GM11168 (cell line): ENCODE data around the gene GATAD1.
"Not testable (repeated sequence)": the region's sequence is repeated elsewhere in the genome, so short reads cannot be mapped to it uniquely, and the experiment has no call there.

Experiments used
- in situ Hi-C: fragments of 300-500 bp; cut with MboI; formaldehyde crosslinking; loops from one replicate; pipeline ENCODE4 v1.12.0; 2022; ENCODE audit warnings: low sequenced_read_pairs; ENCODE audit not compliant: unreplicated experiment

GATAD1 gene

GRCh38 chr7:92447345-92448204 lies at the start of gene GATAD1:
TSS of gene GATAD1 (plus strand) at chr7:92447482. CDS start at chr7:92447730, 248 bp downstream.
- in situ Hi-C loops, result no loop called here

- in situ Hi-C loops, result no loop called here
Observed at GRCh38 chr7:92397542-92397941, 49.7 kb upstream of the GATAD1 start.

GRCh38 chr7:92400013-92400412 lies 47.3 kb upstream of the GATAD1 start:
- in situ Hi-C loops, result no loop called here

- in situ Hi-C loops, result no loop called here
Observed at GRCh38 chr7:92402920-92403759, 44.1 kb upstream of the GATAD1 start.

GRCh38 chr7:92403760-92404074 lies 43.6 kb upstream of the GATAD1 start:
- in situ Hi-C loops, result no loop called here

- in situ Hi-C loops, result no loop called here
Observed at GRCh38 chr7:92404170-92404614, 43.1 kb upstream of the GATAD1 start.

GRCh38 chr7:92409357-92409756 lies 37.9 kb upstream of the GATAD1 start:
- in situ Hi-C loops, result no loop called here

- in situ Hi-C loops, result not testable (repeated sequence)
Observed at GRCh38 chr7:92410162-92410561, 37.1 kb upstream of the GATAD1 start.

GRCh38 chr7:92412745-92413144 lies 34.5 kb upstream of the GATAD1 start:
- in situ Hi-C loops, result no loop called here

GRCh38 chr7:92413550-92413949 lies 33.7 kb upstream of the GATAD1 start:
- in situ Hi-C loops, result no loop called here

- in situ Hi-C loops, result no loop called here
Observed at GRCh38 chr7:92415225-92415624, 32.1 kb upstream of the GATAD1 start.

GRCh38 chr7:92417913-92418312 lies 29.4 kb upstream of the GATAD1 start:
- in situ Hi-C loops, result no loop called here

GRCh38 chr7:92421676-92422435 lies 25.4 kb upstream of the GATAD1 start:
- in situ Hi-C loops, result no loop called here

- in situ Hi-C loops, result no loop called here
Observed at GRCh38 chr7:92422926-92423325, 24.4 kb upstream of the GATAD1 start.

GRCh38 chr7:92423710-92424131 lies 23.6 kb upstream of the GATAD1 start:
- in situ Hi-C loops, result no loop called here

- in situ Hi-C loops, result no loop called here
Observed at GRCh38 chr7:92425311-92425947, 21.9 kb upstream of the GATAD1 start.

- in situ Hi-C loops, result no loop called here
Observed at GRCh38 chr7:92427193-92427592, 20.1 kb upstream of the GATAD1 start.

- in situ Hi-C loops, result no loop called here
Observed at GRCh38 chr7:92432299-92432946, 14.9 kb upstream of the GATAD1 start.

- in situ Hi-C loops, result no loop called here
Observed at GRCh38 chr7:92433019-92433418, 14.3 kb upstream of the GATAD1 start.

GRCh38 chr7:92435542-92435941 lies 11.7 kb upstream of the GATAD1 start:
- in situ Hi-C loops, result no loop called here
